Endothelial cell of umbilical vein (primary cell): ENCODE results near the gene GRIA4. TPM values are rescaled to one million over a fixed set of nuclear protein-coding genes. Genes with fewer than 3 reads are reported as not detected.

Experiments used
- BruUV-seq: library from RNA; stranded (reverse); fragments of 400-500 nt; replicated peaks from 2 replicates; lab custom pipeline; 2021; lab: Mats Ljungman, UMichigan
- CTCF ChIA-PET: fragments of 300-600, 350-600 bp; sonication (Branson Sonifier 250); formaldehyde crosslinking; loops from one replicate; lab custom pipeline; 2021; ENCODE audit warnings: antibody characterized with exemption, inconsistent platforms; lab: Charles Lee
- POLR2A ChIA-PET: fragments of 300-600, 350-600 bp; sonication (Branson Sonifier 250); formaldehyde crosslinking; loops from one replicate; lab custom pipeline; 2021; ENCODE audit warnings: antibody characterized with exemption, inconsistent platforms; lab: Charles Lee
- DNase-seq: peaks from one replicate; pipeline ENCODE4 v3.0.0-alpha.2; 2011; ENCODE audit warnings: low read depth, low spot score
- FAIRE-seq: peaks from 2 replicates; lab custom pipeline; 2011; peaks lifted over from hg19 to GRCh38; lab: Jason Lieb, UNC
- H2AFZ ChIP-seq: 2 replicates; pipeline ENCODE4 v1.6.0; 2012; ENCODE audit warnings: low read depth, low read length, control low read depth, inconsistent platforms
- H3K27ac ChIP-seq: 2 replicates; pipeline ENCODE4 v1.5.1; 2011; ENCODE audit warnings: low read depth, mild to moderate bottlenecking, control low read depth, low read length, moderate library complexity; ENCODE audit not compliant: insufficient read depth
- H3K27me3 ChIP-seq, 2 experiments: 2 replicates each; pipeline versions ENCODE4 v1.6.0 to v1.6.1; 2011; ENCODE audit warnings: low read length in 2 of 2, mixed read lengths in 1 of 2; ENCODE audit not compliant: control insufficient read depth in 2 of 2, insufficient read depth in 2 of 2
- H3K36me3 ChIP-seq, 2 experiments: 2 replicates in 1 of 2; 3 replicates in 1 of 2; pipeline ENCODE4 v1.5.1; 2011; ENCODE audit warnings: low read length in 2 of 2, mild to moderate bottlenecking in 1 of 2, moderate library complexity in 1 of 2; ENCODE audit not compliant: control insufficient read depth in 2 of 2, insufficient read depth in 2 of 2; ENCODE audit errors: extremely low read depth in 1 of 2
- H3K4me1 ChIP-seq: 3 replicates; pipeline ENCODE4 v1.5.1; 2011; ENCODE audit warnings: mild to moderate bottlenecking, low read length; ENCODE audit not compliant: control insufficient read depth, insufficient read depth; ENCODE audit errors: extremely low read depth
- H3K4me2 ChIP-seq: 2 replicates; pipeline ENCODE4 v1.6.1; 2011; ENCODE audit warnings: low read length, control low read depth, mixed read lengths; ENCODE audit not compliant: insufficient read depth
- H3K4me3 ChIP-seq, 3 experiments: fragments of 200-600 bp in 1 of 3; sonication (generic), shearing (Covaris generic) in 1 of 3; replicated peaks in 1 of 3; 2 replicates each; pipeline ENCODE4 v1.5.1; 2011 to 2016; ENCODE audit warnings: control low read depth in 3 of 3, low read length in 3 of 3, mild to moderate bottlenecking in 2 of 3, inconsistent platforms in 1 of 3, low read depth in 1 of 3, moderate library complexity in 1 of 3; ENCODE audit not compliant: insufficient read depth in 1 of 3
- H3K79me2 ChIP-seq: 2 replicates; pipeline ENCODE4 v1.6.0; 2012; ENCODE audit warnings: low read length, inconsistent platforms; ENCODE audit not compliant: control insufficient read depth, insufficient read depth
- H3K9ac ChIP-seq: replicated peaks from 2 replicates; pipeline ENCODE3; 2011; ENCODE audit warnings: low read length, control low read depth; ENCODE audit not compliant: insufficient read depth; ENCODE audit errors: extremely low read depth
- H3K9me1 ChIP-seq: replicated peaks from 3 replicates; pipeline ENCODE4 v1.6.0; 2011; ENCODE audit warnings: mild to moderate bottlenecking, low read length; ENCODE audit not compliant: control insufficient read depth, insufficient read depth; ENCODE audit errors: extremely low read depth
- H3K9me3 ChIP-seq: replicated peaks from 2 replicates; pipeline ENCODE4 v1.5.1; 2012; ENCODE audit warnings: low read length, inconsistent platforms; ENCODE audit not compliant: control insufficient read depth, insufficient read depth
- H4K20me1 ChIP-seq: replicated peaks from 2 replicates; pipeline ENCODE3; 2011; ENCODE audit warnings: mild to moderate bottlenecking, low read length; ENCODE audit not compliant: control insufficient read depth, insufficient read depth; ENCODE audit errors: extremely low read depth
- CTCF ChIP-seq, 2 donors: IDR thresholded peaks; 1 replicate in 1 of 2; 2 replicates in 1 of 2; pipeline ENCODE4 v1.5.1; 2011; ENCODE audit warnings: low read length in 2 of 2, mild to moderate bottlenecking in 2 of 2, moderate library complexity in 2 of 2, control low read depth in 1 of 2, inconsistent platforms in 1 of 2, low read depth in 1 of 2; ENCODE audit not compliant: insufficient read depth in 1 of 2; ENCODE audit errors: extremely low read depth in 1 of 2
- EZH2 ChIP-seq: IDR thresholded peaks from 2 replicates; pipeline ENCODE4 v1.6.1; 2012; ENCODE audit warnings: borderline replicate concordance, low read depth, mild to moderate bottlenecking, moderate library complexity, low read length, inconsistent platforms; ENCODE audit not compliant: severe bottlenecking
- FOS ChIP-seq: IDR thresholded peaks from 2 replicates; pipeline ENCODE4 v1.6.1; 2011; ENCODE audit warnings: mild to moderate bottlenecking, low read length, moderate library complexity, borderline replicate concordance; ENCODE audit not compliant: insufficient read depth
- GATA2 ChIP-seq: IDR thresholded peaks from 2 replicates; pipeline ENCODE4 v1.7.0; 2011; ENCODE audit warnings: low read depth, mild to moderate bottlenecking, moderate library complexity, mixed read lengths, low read length; ENCODE audit not compliant: insufficient read length, insufficient read depth
- JUN ChIP-seq: IDR thresholded peaks from 2 replicates; pipeline ENCODE4 v1.6.1; 2011; ENCODE audit warnings: borderline replicate concordance, low read depth; ENCODE audit not compliant: insufficient read length, insufficient read depth
- MAX ChIP-seq: IDR thresholded peaks from 2 replicates; pipeline ENCODE4 v1.6.1; 2011; ENCODE audit not compliant: insufficient read depth, insufficient read length
- MYC ChIP-seq: IDR thresholded peaks from one replicate; pipeline ENCODE4 v1.6.1; 2011; ENCODE audit warnings: mild to moderate bottlenecking, low read depth, low read length
- POLR2AphosphoS5 ChIP-seq: IDR thresholded peaks from 2 replicates; pipeline ENCODE4 v1.6.1; 2012; ENCODE audit warnings: low read depth, mild to moderate bottlenecking, control low read depth, low read length, moderate library complexity; ENCODE audit not compliant: insufficient read depth
- dilution Hi-C: fragments of 300-500 bp; cut with MboI; formaldehyde crosslinking; loops from one replicate; pipeline ENCODE4 v1.15.0; 2019; ENCODE audit warnings: low sequenced_read_pairs; ENCODE audit not compliant: extremely low pct_ligation_motif_present
- intact Hi-C: fragments of 100-400 bp; cut with micrococcal nuclease; formaldehyde crosslinking; loops from one replicate; pipeline ENCODE4 v1.10.0; 2022
- polyA plus RNA-seq, 4 experiments: library from polyadenylated mRNA; depleted of rRNA in 3 of 4; stranded (reverse) in 3 of 4; unstranded in 1 of 4; fragments of >200 nt; gene quantifications; 2 replicates each; pipeline versions ENCODE4 v1.2.1 to v1.2.3, GENCODE V29; 2011 to 2012; ENCODE audit warnings: missing spikeins in 1 of 4
- total RNA-seq: library from RNA; stranded (reverse); gene quantifications from 2 replicates; pipeline ENCODE4 v1.2.3, GENCODE V29; 2021

The GRIA4 gene
- total and polyA plus RNA-seq, 2 donors (not counting 3 experiments of a cell fraction or from before 2014, with no cell fraction given) = not detected

- no peak overlapping the region for H3K27ac ChIP-seq
- intact Hi-C loops (no loop called here), dilution Hi-C loops (no loop called here)
- H3K79me2 ChIP-seq = no peaks in the 10 kb centered on the region
- POLR2A ChIA-PET = no interaction called here
- H3K9me3 ChIP-seq = no peaks in the 10 kb centered on the region
- H3K4me3 ChIP-seq = no peak overlapping the region
- BruUV-seq = no TSS peak
- no peaks in the 10 kb centered on the region for H3K4me1 ChIP-seq
- CTCF ChIA-PET = no interaction called here
- H3K9ac ChIP-seq = no peak overlapping the region
- FAIRE-seq (no peak), DNase-seq (no peak)
- no peak overlapping the region for H2AFZ ChIP-seq
- H3K4me2 ChIP-seq = no peak overlapping the region
- no peaks in the 10 kb centered on the region for H4K20me1 ChIP-seq
- no peaks in the 10 kb centered on the region for H3K36me3 ChIP-seq
- no peaks in the 10 kb centered on the region for H3K9me1 ChIP-seq
- no peaks in the 10 kb centered on the region for H3K27me3 ChIP-seq
- TF ChIP-seq FOS (no peak), GATA2 (no peak), JUN (no peak), MYC (no peak)
Observed at GRCh38 chr11:105700271-105700670, 90.4 kb downstream of the GRIA4 start.

GRCh38 chr11:105701098-105701497, 91.2 kb downstream of the GRIA4 start:
- intact Hi-C loops (no loop called here), dilution Hi-C loops (no loop called here)
- no peak for DNase-seq
- H3K9me3 ChIP-seq = no peaks in the 10 kb centered on the region
- no peak overlapping the region for H3K27ac ChIP-seq
- CTCF ChIA-PET = no interaction called here
- H3K4me3 ChIP-seq = no peak overlapping the region
- no peaks in the 10 kb centered on the region for H3K36me3 ChIP-seq
- no peaks in the 10 kb centered on the region for H3K79me2 ChIP-seq
- no peak overlapping the region for H2AFZ ChIP-seq
- no peaks in the 10 kb centered on the region for H4K20me1 ChIP-seq
- BruUV-seq = no TSS peak
- H3K9me1 ChIP-seq = no peaks in the 10 kb centered on the region
- TF ChIP-seq POLR2AphosphoS5 (no peak), JUN (no peak), EZH2 (no peak), MAX (no peak), CTCF (IDR thresholded peaks at IDR 0.05; ENCODE audit: extremely low read depth in 1 of 2, insufficient read depth in 1 of 2, low read depth in 1 of 2, low read length in 2 of 2) (no peak)
- FAIRE-seq = no peak
- H3K27me3 ChIP-seq = no peaks in the 10 kb centered on the region
- no peaks in the 10 kb centered on the region for H3K4me1 ChIP-seq
- H3K4me2 ChIP-seq = no peak overlapping the region
- POLR2A ChIA-PET = no interaction called here
- no peak overlapping the region for H3K9ac ChIP-seq
